Loucy (cell line): ENCODE measurements around the gene DHRSX.

Source experiments
- EZH2phosphoT487 ChIP-seq: fragments of 200-600 bp; IDR thresholded peaks from 2 replicates; pipeline ENCODE4 v1.6.1; 2018; ENCODE audit warnings: antibody characterized with exemption, mild to moderate bottlenecking, moderate library complexity, borderline replicate concordance
- TF ChIP-seq, protein P1 (sequence below): fragments of 200-600 bp; sonication (generic); conservative IDR thresholded peaks from 2 replicates; pipeline ENCODE4 v1.5.1; 2014; ENCODE audit warnings: mild to moderate bottlenecking, antibody characterized with exemption, low read length

DNA sequence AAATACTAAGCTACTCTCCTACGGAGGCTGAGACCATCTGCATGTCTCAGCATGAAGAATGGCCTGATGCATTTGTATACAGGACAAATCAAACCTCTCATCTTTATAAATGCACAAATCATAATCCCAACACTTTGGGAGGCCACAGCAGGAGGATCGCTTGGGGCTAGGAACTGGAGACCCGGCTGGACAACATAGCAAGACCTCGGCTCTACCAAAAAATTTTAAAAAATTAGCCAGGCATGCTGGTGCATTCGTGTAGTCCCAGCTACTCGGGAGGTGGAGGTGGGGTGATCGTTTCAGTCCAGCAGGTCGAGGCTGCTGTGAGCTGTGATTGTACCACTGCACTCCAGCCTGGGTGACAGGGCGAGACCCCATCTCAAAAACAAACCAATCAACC is 262.8 kb downstream of the DHRSX start:
- TF ChIP-seq, protein P1, sequence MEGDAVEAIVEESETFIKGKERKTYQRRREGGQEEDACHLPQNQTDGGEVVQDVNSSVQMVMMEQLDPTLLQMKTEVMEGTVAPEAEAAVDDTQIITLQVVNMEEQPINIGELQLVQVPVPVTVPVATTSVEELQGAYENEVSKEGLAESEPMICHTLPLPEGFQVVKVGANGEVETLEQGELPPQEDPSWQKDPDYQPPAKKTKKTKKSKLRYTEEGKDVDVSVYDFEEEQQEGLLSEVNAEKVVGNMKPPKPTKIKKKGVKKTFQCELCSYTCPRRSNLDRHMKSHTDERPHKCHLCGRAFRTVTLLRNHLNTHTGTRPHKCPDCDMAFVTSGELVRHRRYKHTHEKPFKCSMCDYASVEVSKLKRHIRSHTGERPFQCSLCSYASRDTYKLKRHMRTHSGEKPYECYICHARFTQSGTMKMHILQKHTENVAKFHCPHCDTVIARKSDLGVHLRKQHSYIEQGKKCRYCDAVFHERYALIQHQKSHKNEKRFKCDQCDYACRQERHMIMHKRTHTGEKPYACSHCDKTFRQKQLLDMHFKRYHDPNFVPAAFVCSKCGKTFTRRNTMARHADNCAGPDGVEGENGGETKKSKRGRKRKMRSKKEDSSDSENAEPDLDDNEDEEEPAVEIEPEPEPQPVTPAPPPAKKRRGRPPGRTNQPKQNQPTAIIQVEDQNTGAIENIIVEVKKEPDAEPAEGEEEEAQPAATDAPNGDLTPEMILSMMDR: no peak
- TF ChIP-seq EZH2phosphoT487: no peak
